Thyroid gland (tissue), 4 donors: ENCODE results near the gene NPIPA1. TPM values are rescaled to one million over a fixed set of nuclear protein-coding genes. Genes with fewer than 3 reads are reported as not detected.
"Not testable (repeated sequence)": the region's sequence is repeated elsewhere in the genome, so short reads cannot be mapped to it uniquely, and the experiment has no call there.

Source experiments
- DNase-seq, 2 donors: peaks; one replicate each; pipeline ENCODE4 v3.0.0-alpha.2; 2019
- H3K27ac ChIP-seq, 3 donors: fragments of 200-600 bp; sonication (generic); 1 replicate in 2 of 3; 2 replicates in 1 of 3; pipeline ENCODE4 v1.5.1; 2016 to 2019; ENCODE audit warnings: mild to moderate bottlenecking in 1 of 3, moderate library complexity in 1 of 3
- H3K27me3 ChIP-seq: fragments of 200-600 bp; sonication (generic); one replicate; pipeline ENCODE4 v1.5.1; 2019
- H3K36me3 ChIP-seq, 2 donors: fragments of 200-600 bp; sonication (generic); one replicate each; pipeline ENCODE4 v1.5.1; 2016 to 2019
- H3K4me1 ChIP-seq, 2 donors: fragments of 200-600 bp; sonication (generic); one replicate each; pipeline ENCODE4 v1.5.1; 2017 to 2019
- H3K4me3 ChIP-seq, 3 donors: fragments of 200-600 bp; sonication (generic); replicated peaks in 1 of 3; 1 replicate in 2 of 3; 2 replicates in 1 of 3; pipeline ENCODE4 v1.5.1; 2016; ENCODE audit warnings: mild to moderate bottlenecking in 1 of 3
- H3K9me3 ChIP-seq: fragments of 200-600 bp; sonication (generic); one replicate; pipeline ENCODE4 v1.5.1; 2017
- POLR2A ChIP-seq, 2 donors: fragments of 450-650 bp; IDR thresholded peaks; one replicate each; pipeline ENCODE4 v1.6.1; 2017; ENCODE audit warnings: antibody characterized with exemption in 2 of 2, mild to moderate bottlenecking in 2 of 2, moderate library complexity in 1 of 2
- WGBS, 2 donors: methylation state at CpG; one replicate each; pipeline ENCODE4 v1.1.5; 2017; 5-methylcytosine and 5-hydroxymethylcytosine counted together
- intact Hi-C: fragments of 100-400 bp; cut with DNase I; formaldehyde crosslinking; loops from one replicate; pipeline ENCODE4 v1.15.1; 2023
- total RNA-seq, 4 donors: library from RNA; depleted of rRNA; stranded (reverse); fragments of >200 nt; gene quantifications; one replicate each; pipeline ENCODE4 v1.2.3, GENCODE V29; 2016
- TF ChIP-seq, protein P1 (sequence below), 6 experiments: fragments of 200-600 bp in 3 of 6; fragments of 450-650 bp in 3 of 6; sonication (generic) in 3 of 6; IDR thresholded peaks; one replicate each; pipeline ENCODE4 v1.5.1; 2016 to 2019; ENCODE audit warnings: antibody characterized with exemption in 6 of 6, mild to moderate bottlenecking in 2 of 6, inconsistent platforms in 1 of 6, moderate library complexity in 1 of 6

Gene NPIPA1
- total RNA-seq, 4 donors from 2014 or later: 42.9 to 96.4 (median 60.9) TPM

DNA sequence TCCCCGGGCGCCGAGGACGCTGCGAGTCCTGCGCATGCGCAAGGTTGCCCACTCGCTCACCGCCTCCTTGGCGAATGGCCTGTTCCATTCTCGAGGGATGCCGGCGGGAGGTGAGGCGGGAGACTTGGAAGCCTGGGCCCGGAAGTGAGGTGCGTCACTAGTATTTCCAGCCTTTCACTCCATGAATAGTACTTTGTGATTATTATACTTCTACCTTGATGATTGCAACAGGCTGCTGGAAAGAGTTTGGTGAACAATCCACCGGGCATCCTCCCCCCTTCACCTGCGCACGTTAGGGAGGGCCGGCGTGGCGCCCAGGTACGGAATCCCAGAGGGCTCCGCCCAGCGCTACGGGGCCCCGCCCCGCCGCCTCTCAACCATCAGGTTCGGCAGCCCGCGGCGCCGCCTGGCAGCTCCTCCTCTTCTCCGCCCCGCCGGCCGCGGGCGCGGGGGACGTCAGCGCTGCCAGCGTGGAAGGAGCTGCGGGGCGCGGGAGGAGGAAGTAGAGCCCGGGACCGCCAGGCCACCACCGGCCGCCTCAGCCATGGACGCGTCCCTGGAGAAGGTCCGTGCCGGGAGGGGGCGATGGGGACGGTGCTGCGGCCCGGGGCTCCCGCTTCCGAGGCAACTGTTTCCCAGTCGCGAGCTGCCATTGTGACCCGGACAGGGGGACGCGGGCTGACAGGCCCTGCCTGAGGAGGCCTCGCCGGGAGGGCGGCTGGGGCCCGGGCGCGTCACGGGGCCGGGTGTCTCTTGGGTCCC is 37.6 kb downstream of the NPIPA1 start, which contains the start of gene PDXDC1:
TSS of gene PDXDC1 (plus strand) at position 371 of the 762 bp plus-strand sequence. CDS start at position 545, 174 bp downstream.
- Histone ChIP-seq H3K27ac (peak within 1 kb of the TSS; percentile 88 to 98 (median 95)), H3K4me3 (peak within 1 kb of the TSS; percentile 84 to 99 (median 99))
- H3K27me3 ChIP-seq, H3K36me3 ChIP-seq, H3K4me1 ChIP-seq, H3K9me3 ChIP-seq, intact Hi-C loops: not testable (repeated sequence)
- WGBS, 2 donors: 1% methylated on average over 49 to 65 of the region's 74 CpGs
- peak in 1 of 2 donors; percentile 79 for TF ChIP-seq POLR2A (IDR thresholded peaks at IDR 0.05)
- DNase-seq: peak; percentile 99 to 100

DNA sequence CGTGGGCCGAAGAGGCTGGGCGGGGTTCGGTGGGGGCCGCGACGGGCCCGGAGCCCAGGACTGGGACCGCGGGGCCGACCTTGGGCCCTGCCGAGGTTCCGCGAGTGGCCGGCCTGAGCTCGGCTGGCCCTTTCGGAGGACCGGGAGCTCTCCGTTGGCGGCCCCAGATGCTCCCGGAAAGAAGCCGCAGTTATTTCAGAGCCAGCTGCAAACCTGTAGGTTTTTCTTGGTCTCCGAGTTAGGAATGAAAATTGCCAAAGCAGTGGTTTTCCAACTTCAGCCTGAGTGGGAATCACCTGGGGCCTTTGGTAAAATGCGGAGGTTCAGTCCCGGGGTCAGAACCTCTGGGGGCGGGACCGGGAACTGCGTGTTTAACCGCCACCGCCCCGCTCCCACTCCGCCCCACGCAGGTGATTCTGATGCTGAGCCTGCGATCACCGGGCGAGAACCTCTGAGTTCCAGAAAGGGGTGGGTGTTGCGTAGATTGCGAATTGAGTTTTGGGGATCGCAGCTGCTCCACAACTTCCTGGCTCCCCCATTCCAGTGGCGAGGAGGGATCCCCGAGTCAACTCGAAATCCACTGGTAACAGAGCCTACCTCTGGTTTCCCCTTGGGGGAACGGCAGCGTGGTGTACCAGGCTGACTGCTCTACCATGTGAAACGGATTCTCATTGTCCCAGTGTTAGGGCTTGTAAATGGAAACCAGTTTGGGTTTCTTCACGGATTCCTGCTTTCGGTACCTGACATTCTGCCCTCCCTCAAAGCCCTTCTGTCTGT is 38.4 kb downstream of the NPIPA1 start:
- H3K4me1 ChIP-seq, intact Hi-C loops, H3K9me3 ChIP-seq, H3K36me3 ChIP-seq, H3K27me3 ChIP-seq: not testable (repeated sequence)
- peak overlapping the region; percentile 84 to 99 (median 99) for H3K4me3 ChIP-seq
- TF ChIP-seq, protein P1, sequence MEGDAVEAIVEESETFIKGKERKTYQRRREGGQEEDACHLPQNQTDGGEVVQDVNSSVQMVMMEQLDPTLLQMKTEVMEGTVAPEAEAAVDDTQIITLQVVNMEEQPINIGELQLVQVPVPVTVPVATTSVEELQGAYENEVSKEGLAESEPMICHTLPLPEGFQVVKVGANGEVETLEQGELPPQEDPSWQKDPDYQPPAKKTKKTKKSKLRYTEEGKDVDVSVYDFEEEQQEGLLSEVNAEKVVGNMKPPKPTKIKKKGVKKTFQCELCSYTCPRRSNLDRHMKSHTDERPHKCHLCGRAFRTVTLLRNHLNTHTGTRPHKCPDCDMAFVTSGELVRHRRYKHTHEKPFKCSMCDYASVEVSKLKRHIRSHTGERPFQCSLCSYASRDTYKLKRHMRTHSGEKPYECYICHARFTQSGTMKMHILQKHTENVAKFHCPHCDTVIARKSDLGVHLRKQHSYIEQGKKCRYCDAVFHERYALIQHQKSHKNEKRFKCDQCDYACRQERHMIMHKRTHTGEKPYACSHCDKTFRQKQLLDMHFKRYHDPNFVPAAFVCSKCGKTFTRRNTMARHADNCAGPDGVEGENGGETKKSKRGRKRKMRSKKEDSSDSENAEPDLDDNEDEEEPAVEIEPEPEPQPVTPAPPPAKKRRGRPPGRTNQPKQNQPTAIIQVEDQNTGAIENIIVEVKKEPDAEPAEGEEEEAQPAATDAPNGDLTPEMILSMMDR (IDR thresholded peaks at IDR 0.05): peak in 1 of 6 experiments; percentile 12
- H3K27ac ChIP-seq: peak overlapping the region; percentile 88 to 98 (median 95)
- DNase-seq: peak; percentile 66 to 78
- 1 to 2% methylated on average over 24 to 29 of the region's 47 CpGs for WGBS, 2 donors

DNA sequence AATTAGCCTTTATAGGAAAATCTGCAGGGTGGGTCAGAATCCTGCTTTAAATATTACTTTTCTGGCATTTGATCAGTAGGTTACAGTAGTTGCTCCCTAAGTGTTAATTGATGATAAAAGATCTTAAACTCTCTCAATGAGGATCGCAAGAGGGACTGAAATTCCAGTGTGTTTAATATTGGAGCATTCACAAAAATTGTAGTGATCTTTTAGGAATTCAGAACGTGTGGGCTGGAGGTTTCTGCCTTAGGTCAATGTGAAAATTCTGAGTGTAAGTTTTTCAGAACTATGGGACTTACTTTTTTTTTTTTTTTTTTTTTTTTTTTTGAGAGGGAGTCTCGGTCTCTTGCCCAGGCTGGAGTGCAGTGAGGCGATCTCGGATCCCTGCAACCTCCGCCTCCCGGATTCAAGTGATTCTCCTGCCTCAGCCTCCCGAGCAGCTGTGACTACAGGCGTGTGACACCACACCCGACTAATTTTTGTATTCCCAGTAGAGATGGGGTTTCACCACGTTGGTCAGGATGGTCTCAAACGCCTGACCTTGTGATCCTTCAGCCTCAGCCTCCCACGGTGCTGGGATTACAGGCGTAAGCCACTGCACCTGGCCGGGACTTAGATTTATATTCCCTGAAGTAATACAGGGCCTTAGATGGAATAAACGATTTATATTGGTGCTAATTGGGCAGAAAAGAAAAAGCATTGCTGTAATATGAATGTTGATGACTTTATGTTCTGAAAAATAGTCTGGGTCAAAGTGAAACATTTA is 39.9 kb downstream of the NPIPA1 start:
- intact Hi-C loops, H3K4me1 ChIP-seq, H3K27me3 ChIP-seq, DNase-seq, H3K9me3 ChIP-seq, H3K27ac ChIP-seq, H3K36me3 ChIP-seq, H3K4me3 ChIP-seq: not testable (repeated sequence)
- WGBS, 2 donors: 76 to 85% methylated on average over 16 of the region's 16 CpGs

DNA sequence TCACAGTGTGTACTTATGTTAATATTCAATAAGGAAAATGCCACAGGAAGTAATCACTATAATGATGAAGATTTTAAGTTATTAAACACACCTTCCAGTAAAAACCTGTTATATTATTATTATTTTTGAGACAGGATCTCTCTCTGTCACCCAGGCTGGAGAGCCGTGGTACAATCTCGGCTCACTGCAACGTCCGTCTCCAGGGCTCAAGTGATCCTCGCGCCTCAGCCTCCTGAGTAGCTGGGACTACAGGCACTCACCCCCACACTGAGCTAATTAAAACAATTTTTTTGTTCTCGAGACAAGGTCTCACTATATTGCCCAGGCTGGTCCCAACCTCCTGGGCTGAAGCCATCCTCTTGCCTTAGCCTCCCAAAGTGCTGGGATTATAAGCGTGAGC is 41.0 kb downstream of the NPIPA1 start:
- 96% methylated on average over 8 of the region's 8 CpGs for whole genome bisulfite sequencing, 2 donors
- intact Hi-C loops: not testable (repeated sequence)

DNA sequence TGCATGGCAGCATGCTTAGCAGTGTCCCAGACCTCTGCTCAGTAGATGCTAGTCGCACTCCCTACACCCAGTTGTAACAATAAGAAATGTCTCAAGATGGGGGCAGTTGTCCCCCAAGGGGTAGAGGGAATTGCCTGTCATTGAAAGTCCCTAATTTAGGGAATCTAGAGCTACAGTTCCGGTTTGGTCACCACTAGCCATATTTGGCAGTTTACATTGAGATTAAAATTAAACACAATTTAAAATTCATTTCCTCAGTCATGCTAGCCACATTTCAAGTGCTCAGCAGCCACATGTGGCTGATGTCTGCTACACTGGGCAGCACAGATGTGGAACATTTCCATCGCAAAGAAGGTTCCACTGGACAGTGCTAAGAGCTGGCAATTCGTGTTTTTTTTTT is 41.7 kb downstream of the NPIPA1 start:
- H3K27me3 ChIP-seq, intact Hi-C loops, H3K27ac ChIP-seq, DNase-seq, H3K4me1 ChIP-seq, H3K4me3 ChIP-seq, H3K9me3 ChIP-seq, H3K36me3 ChIP-seq: not testable (repeated sequence)
- 87 to 88% methylated on average over 4 of the region's 4 CpGs for WGBS, 2 donors

More for the DNA sequence above, 41.0 kb downstream of the NPIPA1 start:
- not testable (repeated sequence) for H3K36me3 ChIP-seq, H3K27me3 ChIP-seq, H3K4me3 ChIP-seq, H3K4me1 ChIP-seq, H3K9me3 ChIP-seq, H3K27ac ChIP-seq, DNase-seq

DNA sequence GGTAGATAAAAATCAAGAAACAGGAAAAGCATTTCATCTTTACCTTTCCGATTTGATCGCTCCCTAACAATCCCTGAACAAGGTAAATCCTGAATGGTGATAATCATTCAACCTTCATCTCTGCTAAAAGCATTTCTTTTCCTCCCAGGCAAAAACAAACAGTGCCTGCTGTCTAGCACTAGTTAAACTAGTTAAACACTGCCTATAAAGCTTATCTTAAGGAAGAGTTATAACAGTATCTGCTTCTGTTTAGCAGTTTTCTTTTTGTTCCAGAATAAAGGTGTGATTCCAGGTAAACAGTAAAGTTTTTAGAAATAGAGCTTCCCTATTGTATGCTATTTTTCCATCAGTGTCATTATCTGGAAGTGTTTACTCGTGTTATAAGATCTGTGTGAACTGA is 44.0 kb downstream of the NPIPA1 start:
- H3K9me3 ChIP-seq, H3K36me3 ChIP-seq, H3K27me3 ChIP-seq, H3K27ac ChIP-seq, DNase-seq, H3K4me3 ChIP-seq, H3K4me1 ChIP-seq, intact Hi-C loops: not testable (repeated sequence)
- WGBS, 2 donors: 83 to 86% methylated on average over 3 of the region's 3 CpGs

DNA sequence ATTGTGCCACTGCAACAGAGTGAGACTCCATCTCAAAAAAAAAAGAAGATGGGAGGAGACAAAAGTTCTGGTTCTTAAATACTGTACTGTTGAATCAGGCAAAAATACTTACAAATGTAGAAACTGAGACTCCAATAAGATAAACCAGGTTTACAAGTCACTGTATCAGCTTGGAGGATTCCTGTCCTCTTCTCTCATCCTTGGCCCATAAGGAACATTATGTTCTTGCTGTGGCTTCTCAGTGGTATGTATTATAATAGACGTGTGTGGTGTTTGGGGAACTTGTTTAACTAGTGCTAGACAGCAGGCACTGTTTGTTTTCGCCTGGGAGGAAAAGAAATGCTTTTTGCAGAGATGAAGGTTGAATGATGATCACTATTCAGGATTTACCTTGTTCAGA is 45.3 kb downstream of the NPIPA1 start:
- H3K4me1 ChIP-seq, H3K27me3 ChIP-seq, H3K9me3 ChIP-seq, H3K27ac ChIP-seq, DNase-seq, H3K36me3 ChIP-seq, H3K4me3 ChIP-seq, intact Hi-C loops: not testable (repeated sequence)
- 60 to 69% methylated on average over 2 of the region's 2 CpGs for WGBS, 2 donors

DNA sequence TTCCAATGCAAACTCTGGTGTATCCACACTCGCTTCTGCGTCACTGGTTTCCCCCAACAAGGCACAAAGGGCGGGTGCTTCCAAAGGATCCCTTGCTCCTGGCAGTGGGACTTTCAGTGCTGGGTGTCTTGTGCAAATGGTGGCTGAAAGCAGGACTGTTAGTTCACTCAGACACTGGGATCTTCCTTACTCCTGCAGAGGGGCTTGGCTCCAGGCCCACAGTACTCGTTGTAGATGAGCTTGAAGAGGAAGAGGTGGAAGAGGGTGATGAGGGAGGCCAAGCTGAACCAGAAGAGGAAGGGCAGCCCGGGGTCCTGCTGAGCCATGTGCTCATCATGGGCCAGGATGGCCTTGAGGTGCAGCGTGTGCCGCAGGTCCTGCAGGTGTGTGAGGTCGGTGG is 50.8 kb downstream of the NPIPA1 start:
- H3K4me3 ChIP-seq, H3K9me3 ChIP-seq, intact Hi-C loops, H3K27me3 ChIP-seq, H3K4me1 ChIP-seq, H3K36me3 ChIP-seq, H3K27ac ChIP-seq, DNase-seq: not testable (repeated sequence)
- 75 to 81% methylated on average over 8 of the region's 8 CpGs for WGBS, 2 donors

DNA sequence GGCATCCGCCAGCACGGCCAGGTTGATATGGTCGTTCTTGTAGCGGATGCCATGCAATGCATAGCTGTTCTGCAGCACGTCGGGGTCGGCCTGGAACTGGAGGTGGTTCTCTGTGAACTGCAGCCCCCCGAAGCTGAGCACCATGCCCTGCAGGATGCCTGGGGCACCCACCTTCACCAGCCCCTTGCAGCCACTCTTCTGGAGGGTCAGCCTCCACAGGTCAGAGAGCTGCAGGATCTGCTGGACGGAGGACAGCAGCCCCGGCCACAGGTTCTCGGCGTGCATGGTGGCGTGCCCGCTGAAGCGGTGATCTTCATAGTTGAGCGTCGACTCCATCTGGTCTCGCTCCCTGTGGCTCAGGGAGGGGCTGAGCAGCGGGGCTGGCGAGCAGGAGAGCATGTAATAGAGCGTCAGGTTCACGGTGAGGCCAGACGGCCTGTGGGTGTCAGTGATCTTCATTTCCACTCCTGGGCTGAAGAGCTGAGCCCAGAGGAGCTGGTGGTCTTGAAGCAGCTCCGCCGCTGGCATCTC is 51.5 kb downstream of the NPIPA1 start:
- H3K27me3 ChIP-seq, H3K4me1 ChIP-seq, intact Hi-C loops, H3K9me3 ChIP-seq, H3K36me3 ChIP-seq, H3K27ac ChIP-seq, H3K4me3 ChIP-seq: not testable (repeated sequence)
- WGBS, 2 donors: 76 to 94% methylated on average over 25 of the region's 25 CpGs
- DNase-seq: peak in 1 of 2 donors; percentile 24

DNA sequence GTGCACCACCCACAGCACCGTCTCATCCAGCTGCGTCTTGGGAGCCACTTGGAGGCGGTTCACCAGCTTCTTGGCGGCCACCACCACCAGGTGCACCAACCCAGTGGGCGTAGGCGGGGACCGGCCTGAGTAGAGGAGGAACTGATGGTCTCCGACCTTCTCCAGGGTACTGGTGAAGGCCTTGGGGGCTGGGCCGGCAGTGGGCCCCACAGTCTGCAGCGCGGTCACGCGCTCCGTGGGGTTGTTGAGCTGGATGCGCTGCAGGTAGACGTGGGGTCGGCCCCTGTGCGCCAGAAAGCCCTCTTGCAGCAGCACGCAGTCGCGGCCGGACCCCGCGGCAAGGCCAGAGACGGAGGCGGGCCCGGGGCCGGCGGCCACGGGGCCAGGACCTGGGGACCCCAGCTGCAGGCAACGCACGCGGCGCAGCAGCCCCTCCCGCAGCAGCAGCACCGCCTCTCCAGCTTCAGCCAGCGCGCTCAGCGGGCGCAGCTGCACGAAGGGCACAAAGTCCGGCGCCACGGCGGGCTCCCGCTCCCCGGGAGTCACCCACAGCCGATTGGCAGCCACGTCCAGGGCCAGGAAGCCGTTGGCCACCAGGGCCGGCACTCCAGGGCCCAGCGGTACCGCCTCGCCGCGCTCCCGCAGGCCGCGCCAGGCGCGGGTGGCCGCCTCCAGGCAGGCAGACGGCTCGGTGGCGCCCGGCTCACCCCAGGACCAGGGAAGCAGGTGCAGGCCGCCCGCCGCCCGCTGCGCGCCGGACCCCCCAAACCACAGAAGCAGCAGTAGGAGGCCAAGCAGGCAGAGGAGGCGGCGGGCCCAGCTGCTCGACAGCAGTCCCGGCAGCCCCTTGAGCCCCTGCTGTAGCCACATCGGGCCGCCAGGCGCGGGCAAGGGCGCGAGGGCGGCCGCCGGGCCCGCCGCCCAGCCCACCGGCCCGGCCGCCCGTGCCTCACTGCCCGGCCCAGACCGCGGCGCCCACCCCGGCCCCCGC is 52.3 kb downstream of the NPIPA1 start:
- H3K9me3 ChIP-seq, H3K4me1 ChIP-seq, intact Hi-C loops, H3K27ac ChIP-seq, H3K4me3 ChIP-seq, H3K36me3 ChIP-seq, DNase-seq, H3K27me3 ChIP-seq: not testable (repeated sequence)
- 86 to 90% methylated on average over 33 to 68 of the region's 98 CpGs for WGBS, 2 donors
